Breast epithelium (tissue), 3 donors: ENCODE results near the gene SNX18.

ENCODE experiments used
- POLR2A ChIP-seq: fragments of 450-650 bp; IDR thresholded peaks from one replicate; pipeline ENCODE4 v1.6.1; 2016; ENCODE audit warnings: antibody characterized with exemption, mild to moderate bottlenecking, moderate library complexity
- POLR2AphosphoS5 ChIP-seq, 3 donors: sonication (generic); formaldehyde crosslinking; IDR thresholded peaks; one replicate each; pipeline ENCODE4 v1.6.1; 2017; ENCODE audit warnings: antibody characterized with exemption in 3 of 3

- TF ChIP-seq POLR2AphosphoS5 (IDR thresholded peaks at IDR 0.05): no peak
- no peak for TF ChIP-seq POLR2A
Measured at GRCh38 chr5:54595721-54596120, 78.2 kb downstream of the SNX18 start.
